K562 (cell line): Measurements from ENCODE around the gene RNU1-2. TPM values are rescaled to one million over a fixed set of nuclear protein-coding genes. Genes with fewer than 3 reads are reported as not detected.

Source experiments
- ATAC-seq: fragments of 200-7000 bp; cut with Tn5 transposase; 3 replicates; pipeline ENCODE4 v1.9.1; 2020; ENCODE audit warnings: moderate library complexity
- BruUV-seq: library from RNA; stranded (reverse); fragments of 400-500 nt; replicated peaks from 2 replicates; lab custom pipeline; 2021; lab: Mats Ljungman, UMichigan
- CTCF ChIA-PET: fragments of 300-600 bp; formaldehyde crosslinking; extraction: SDS; loops from one replicate; lab custom pipeline; 2021; ENCODE audit warnings: low intra/inter-chr PET ratio; lab: Yijun Ruan, JAX
- POLR2A ChIA-PET: fragments of 300-600, 350-650 bp; sonication (Branson Sonifier 250); formaldehyde crosslinking; extraction: SDS; loops from one replicate; lab custom pipeline; 2021; ENCODE audit warnings: antibody characterized with exemption, inconsistent platforms; lab: Yijun Ruan, JAX
- DNase-seq, 4 experiments: peaks; one replicate each; pipeline versions ENCODE4 v3.0.0 to v3.0.0-alpha.2; 2011 to 2018; ENCODE audit warnings: low spot score in 3 of 4, mixed read lengths in 3 of 4; ENCODE audit errors: extremely low read depth in 1 of 4
- FAIRE-seq: peaks from 2 replicates; lab custom pipeline; 2011; peaks lifted over from hg19 to GRCh38; lab: Jason Lieb, UNC
- H2AFZ ChIP-seq: 2 replicates; pipeline ENCODE4 v1.6.0; 2011; ENCODE audit warnings: low read depth, low read length, control low read depth, inconsistent platforms
- H3K27ac ChIP-seq: fragments of 200-600 bp; 3 replicates; pipeline ENCODE4 v1.8.0; 2011; ENCODE audit warnings: low read depth, mild to moderate bottlenecking, control low read depth, inconsistent platforms, low read length, moderate library complexity, mixed read lengths; ENCODE audit errors: extremely low read depth
- H3K27me3 ChIP-seq, 2 experiments: fragments of 300-600 bp in 1 of 2; 2 replicates in 1 of 2; 3 replicates in 1 of 2; pipeline versions ENCODE4 v1.6.0 to v1.8.0; 2011; ENCODE audit warnings: inconsistent platforms in 2 of 2, low read length in 2 of 2, mild to moderate bottlenecking in 1 of 2, mixed read lengths in 1 of 2, moderate library complexity in 1 of 2; ENCODE audit not compliant: control insufficient read depth in 2 of 2, insufficient read depth in 2 of 2
- H3K36me3 ChIP-seq: fragments of 300-600 bp; 3 replicates; pipeline ENCODE4 v1.8.0; 2011; ENCODE audit warnings: mild to moderate bottlenecking, low read length, inconsistent platforms; ENCODE audit not compliant: control insufficient read depth, insufficient read depth
- H3K4me1 ChIP-seq, 2 experiments: fragments of 200-600 bp in 1 of 2; replicated peaks in 1 of 2; 2 replicates in 1 of 2; 3 replicates in 1 of 2; pipeline versions ENCODE4 v1.5.1 to v1.8.0; 2011; ENCODE audit warnings: inconsistent platforms in 2 of 2, low read length in 2 of 2, mild to moderate bottlenecking in 1 of 2, mixed read lengths in 1 of 2, moderate library complexity in 1 of 2; ENCODE audit not compliant: control insufficient read depth in 2 of 2, insufficient read depth in 2 of 2
- H3K4me2 ChIP-seq: 2 replicates; pipeline ENCODE4 v1.6.1; 2011; ENCODE audit warnings: low read length, control low read depth, inconsistent platforms, mixed read lengths; ENCODE audit not compliant: insufficient read depth
- H3K4me3 ChIP-seq: fragments of 200-600 bp; sonication (generic), shearing (Covaris generic); 2 replicates; pipeline ENCODE4 v1.5.1; 2016; ENCODE audit warnings: control low read depth, inconsistent platforms
- H3K79me2 ChIP-seq: fragments of 200-600 bp; 3 replicates; pipeline ENCODE4 v1.8.0; 2011; ENCODE audit warnings: low read length, inconsistent platforms; ENCODE audit not compliant: control insufficient read depth, insufficient read depth
- H3K9ac ChIP-seq, 2 experiments: 2 replicates each; pipeline versions ENCODE4 v1.6.0 to v1.6.1; 2011; ENCODE audit warnings: low read depth in 2 of 2, low read length in 2 of 2, control low read depth in 1 of 2, inconsistent platforms in 1 of 2, mild to moderate bottlenecking in 1 of 2, mixed read lengths in 1 of 2; ENCODE audit not compliant: insufficient read depth in 1 of 2
- H3K9me1 ChIP-seq: one replicate; pipeline ENCODE4 v1.6.0; 2011; ENCODE audit warnings: inconsistent platforms, mild to moderate bottlenecking, low read length, moderate library complexity; ENCODE audit not compliant: control insufficient read depth, insufficient read depth
- H3K9me3 ChIP-seq: replicated peaks from 2 replicates; pipeline ENCODE4 v1.5.1; 2011; ENCODE audit warnings: low read depth, low read length, inconsistent platforms; ENCODE audit not compliant: control insufficient read depth, insufficient read depth
- H4K20me1 ChIP-seq: replicated peaks from 2 replicates; pipeline ENCODE4 v1.6.1; 2011; ENCODE audit warnings: low read length, inconsistent platforms, mixed read lengths; ENCODE audit not compliant: control insufficient read depth, insufficient read depth
- ETV5 ChIP-seq: sonication (generic); formaldehyde crosslinking; IDR thresholded peaks from 2 replicates; pipeline ENCODE4 v1.4.0; 2020; ENCODE audit warnings: low read depth, mild to moderate bottlenecking, missing genetic modification reagents
- KDM1A ChIP-seq, 2 experiments: fragments of 450-650 bp; IDR thresholded peaks; 2 replicates each; pipeline ENCODE4 v1.6.1; 2016; ENCODE audit warnings: mild to moderate bottlenecking in 2 of 2
- MCM5 ChIP-seq: fragments of 450-650 bp; IDR thresholded peaks from 2 replicates; pipeline ENCODE4 v1.6.1; 2016; ENCODE audit warnings: low read depth
- NFXL1 ChIP-seq: fragments of 450-650 bp; formaldehyde crosslinking; IDR thresholded peaks from 2 replicates; pipeline ENCODE4 v1.4.0; 2021; ENCODE audit warnings: mild to moderate bottlenecking
- SMC3 ChIP-seq: conservative IDR thresholded peaks from 2 replicates; pipeline ENCODE4 v1.6.1; 2011; ENCODE audit warnings: low read depth, low read length, improper control_type of control experiment; ENCODE audit not compliant: insufficient read depth
- TAF1 ChIP-seq: IDR thresholded peaks from 2 replicates; pipeline ENCODE4 v1.6.1; 2011; ENCODE audit warnings: mild to moderate bottlenecking, low read length, moderate library complexity; ENCODE audit not compliant: insufficient read depth, control insufficient read depth, severe bottlenecking; ENCODE audit errors: extremely low read depth
- TOE1 ChIP-seq, 2 experiments: fragments of 450-650 bp in 1 of 2; sonication (generic) in 1 of 2; formaldehyde crosslinking in 1 of 2; IDR thresholded peaks; 2 replicates each; pipeline versions ENCODE4 v1.7.1 to v1.8.0; 2016 to 2022; ENCODE audit warnings: borderline replicate concordance in 2 of 2, mild to moderate bottlenecking in 2 of 2, antibody characterized with exemption in 1 of 2, inconsistent platforms in 1 of 2, low read depth in 1 of 2, missing genetic modification reagents in 1 of 2, moderate library complexity in 1 of 2
- ZBTB7A ChIP-seq: IDR thresholded peaks from 2 replicates; pipeline ENCODE4 v1.6.1; 2011; ENCODE audit warnings: low read depth, mild to moderate bottlenecking, low read length, moderate library complexity, borderline replicate concordance; ENCODE audit not compliant: control insufficient read depth
- ZEB2 ChIP-seq: fragments of 450-650 bp; IDR thresholded peaks from 2 replicates; pipeline ENCODE4 v1.6.1; 2016
- WGBS: fragments of 100-300 bp; shearing (Covaris generic); methylation state at CpG from one replicate; pipeline ENCODE4 v1.1.6; 2016; ENCODE audit warnings: low coverage, mixed read lengths; ENCODE audit not compliant: insufficient coverage; ENCODE audit errors: missing lambda C conversion rate; 5-methylcytosine and 5-hydroxymethylcytosine counted together
- in situ Hi-C: fragments of 300-500 bp; cut with MboI; formaldehyde crosslinking; loops from 4 replicates; pipeline ENCODE4 v1.15.0; 2018; ENCODE audit warnings: inconsistent platforms, mixed read lengths
- intact Hi-C: fragments of 100-400 bp; cut with micrococcal nuclease; formaldehyde crosslinking; loops from 2 replicates; pipeline ENCODE4 v1.14.2; 2022
- polyA plus RNA-seq, 8 experiments: library from polyadenylated mRNA; depleted of rRNA in 4 of 8; stranded (reverse) in 5 of 8; unstranded in 3 of 8; fragments of >200 nt; fragmentation: Nextera tagmentation in 2 of 8; fragmentation: Illumina TruSeq in 1 of 8; extraction: Ambion mirVana in 2 of 8; extraction: Trizol in 1 of 8; gene quantifications; 2 replicates each; pipeline versions ENCODE4 v1.2.1 to v1.2.3, GENCODE V29; 2011 to 2014; ENCODE audit warnings: inconsistent platforms in 1 of 8, missing spikeins in 1 of 8
- total RNA-seq, 7 experiments: library from RNA; depleted of rRNA in 6 of 7; stranded (reverse); fragments of >200 nt in 6 of 7; fragmentation: Illumina TruSeq in 2 of 7; extraction: Trizol in 2 of 7; gene quantifications; 2 replicates each; pipeline versions ENCODE4 v1.2.1 to v1.2.3, GENCODE V29; 2011 to 2021; ENCODE audit warnings: low replicate concordance in 1 of 7
- TF ChIP-seq, protein P1 (sequence below): fragments of 450-650 bp; formaldehyde crosslinking; IDR thresholded peaks from 2 replicates; pipeline ENCODE4 v1.4.0; 2022; ENCODE audit warnings: mild to moderate bottlenecking, moderate library complexity
- TF ChIP-seq, protein P2 (sequence below): fragments of 450-650 bp; formaldehyde crosslinking; IDR thresholded peaks from 2 replicates; pipeline ENCODE4 v1.4.0; 2022; ENCODE audit warnings: missing genetic modification characterization
- TF ChIP-seq, protein P3 (sequence below): IDR thresholded peaks from 2 replicates; pipeline ENCODE4 v1.6.1; 2016; ENCODE audit warnings: missing genetic modification characterization, missing compliant biosample characterization
- TF ChIP-seq, protein P4 (sequence below): sonication (generic); formaldehyde crosslinking; IDR thresholded peaks from 2 replicates; pipeline ENCODE4 v1.9.0; 2022; ENCODE audit warnings: mild to moderate bottlenecking, missing genetic modification reagents
- TF ChIP-seq, protein P5 (sequence below): sonication (generic); formaldehyde crosslinking; IDR thresholded peaks from 2 replicates; pipeline ENCODE4 v1.9.0; 2022; ENCODE audit warnings: mild to moderate bottlenecking, missing genetic modification reagents

RNU1-2 gene
- total and polyA plus RNA-seq, 9 of the 15 experiments (the other 6 are each of a cell fraction or from before 2014, with no cell fraction given), result under 0.01 to 32,823 (median 2,538) TPM; not detected in 4

DNA sequence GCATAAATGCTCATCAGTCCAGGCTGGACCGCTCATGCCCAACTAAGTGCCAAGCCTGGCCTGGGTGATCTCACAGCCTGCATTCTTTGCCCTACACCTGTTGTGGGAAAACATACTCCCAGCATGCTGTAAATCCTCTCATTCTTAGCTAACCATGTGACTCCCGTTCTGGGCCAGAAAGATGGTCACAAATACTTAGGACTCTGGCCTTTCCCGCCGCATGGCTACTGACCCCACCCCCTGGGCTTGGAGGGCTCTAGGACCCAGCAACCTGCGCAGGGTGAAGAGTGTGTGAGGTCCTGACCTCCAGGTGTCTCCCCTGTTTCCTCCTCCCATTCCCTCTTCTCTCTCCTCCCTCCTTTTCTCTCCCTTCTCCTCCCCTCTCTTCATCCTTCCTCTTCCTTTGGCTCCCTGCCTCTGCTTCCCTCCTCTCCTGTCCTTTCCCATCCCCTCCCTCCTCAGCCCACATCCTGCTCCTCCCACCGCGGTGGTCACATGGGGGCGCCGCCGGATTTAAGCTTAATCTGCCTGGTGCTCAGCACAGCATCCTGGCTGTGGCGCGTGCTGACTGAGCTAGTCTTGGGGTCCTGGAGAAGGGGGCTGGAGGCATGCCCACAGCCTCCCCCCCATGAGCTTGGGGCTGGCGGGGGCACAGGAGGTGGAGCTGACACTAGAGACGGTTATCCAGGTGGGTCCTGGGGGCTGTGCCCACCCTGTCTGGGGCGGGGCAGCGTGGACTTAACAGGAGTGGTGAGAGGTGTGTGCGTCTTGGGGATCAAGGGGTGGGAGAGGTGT is 25.8 kb downstream of the RNU1-2 start, which contains the start of gene CROCC:
Gene CROCC, plus strand, starts transcription at position 541 of the 795 bp plus-strand sequence. Its CDS starts 88 bp downstream, at position 629.
- Histone ChIP-seq H3K4me1 (peaks cover 0 to 14% of the 10 kb centered on the region in 2 experiments; a peak in 3 of 5 replicates), H3K4me2 (no peak within 1 kb of the TSS), H2AFZ (peak within 1 kb of the TSS; percentile 70; the same call in 1 of the 2 replicates), H3K27ac (no peak within 1 kb of the TSS), H3K9ac (peak within 1 kb of the TSS in 1 of 2 experiments; percentile 50; a peak in 1 of 4 replicates), H3K4me3 (no peak within 1 kb of the TSS), H3K9me1 (no peaks in the 10 kb centered on the region), H3K79me2 (no peaks in the 10 kb centered on the region), H3K27me3 (peaks cover 8 to 13% of the 10 kb centered on the region in 2 experiments; a peak in 3 of 5 replicates), H3K9me3 (no peaks in the 10 kb centered on the region), H4K20me1 (no peaks in the 10 kb centered on the region; the same call in none of the 2 replicates), H3K36me3 (no peaks in the 10 kb centered on the region)
- FAIRE-seq (no peak), DNase-seq (peak in 2 of 4 experiments; percentile 23 to 42), ATAC-seq (peak; percentile 78)
- CTCF ChIA-PET, result no interaction called here
- POLR2A ChIA-PET, result interaction anchor here (0.5 to 2.5 kb wide), 5 partner anchors 10 to 287 kb away, joined by 3 to 15 read pairs (median 3); no protein-coding TSS in a partner anchor
- in situ Hi-C loops (loop anchor here (25.0 kb wide), 1 partner anchor 309 kb away; the partner anchor contains the start of gene NBPF1), intact Hi-C loops (no loop called here)
- no TSS peak for BruUV-seq
- 13% methylated on average over 17 of the region's 17 CpGs for WGBS
- TF ChIP-seq, protein P1, sequence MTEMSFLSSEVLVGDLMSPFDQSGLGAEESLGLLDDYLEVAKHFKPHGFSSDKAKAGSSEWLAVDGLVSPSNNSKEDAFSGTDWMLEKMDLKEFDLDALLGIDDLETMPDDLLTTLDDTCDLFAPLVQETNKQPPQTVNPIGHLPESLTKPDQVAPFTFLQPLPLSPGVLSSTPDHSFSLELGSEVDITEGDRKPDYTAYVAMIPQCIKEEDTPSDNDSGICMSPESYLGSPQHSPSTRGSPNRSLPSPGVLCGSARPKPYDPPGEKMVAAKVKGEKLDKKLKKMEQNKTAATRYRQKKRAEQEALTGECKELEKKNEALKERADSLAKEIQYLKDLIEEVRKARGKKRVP (CRISPR knock-in tag), result no peak
- TF ChIP-seq ZBTB7A (peak; percentile 51; the same call in 1 of the 2 replicates), MCM5 (no peak), ZEB2 (peak; percentile 60), TOE1 (IDR thresholded peaks at IDR 0.05; ENCODE audit: borderline replicate concordance) (peak; percentile 82), TOE1 (CRISPR knock-in tag; IDR thresholded peaks at IDR 0.05; ENCODE audit: borderline replicate concordance, low read depth) (no peak), KDM1A (IDR thresholded peaks at IDR 0.05) (peak in 1 of 2 experiments; percentile 41; a peak in 1 of 4 replicates), NFXL1 (no peak), TAF1 (no peak), ETV5 (CRISPR knock-in tag) (no peak), SMC3 (no peak)
- TF ChIP-seq, protein P2, sequence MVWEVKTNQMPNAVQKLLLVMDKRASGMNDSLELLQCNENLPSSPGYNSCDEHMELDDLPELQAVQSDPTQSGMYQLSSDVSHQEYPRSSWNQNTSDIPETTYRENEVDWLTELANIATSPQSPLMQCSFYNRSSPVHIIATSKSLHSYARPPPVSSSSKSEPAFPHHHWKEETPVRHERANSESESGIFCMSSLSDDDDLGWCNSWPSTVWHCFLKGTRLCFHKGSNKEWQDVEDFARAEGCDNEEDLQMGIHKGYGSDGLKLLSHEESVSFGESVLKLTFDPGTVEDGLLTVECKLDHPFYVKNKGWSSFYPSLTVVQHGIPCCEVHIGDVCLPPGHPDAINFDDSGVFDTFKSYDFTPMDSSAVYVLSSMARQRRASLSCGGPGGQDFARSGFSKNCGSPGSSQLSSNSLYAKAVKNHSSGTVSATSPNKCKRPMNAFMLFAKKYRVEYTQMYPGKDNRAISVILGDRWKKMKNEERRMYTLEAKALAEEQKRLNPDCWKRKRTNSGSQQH (CRISPR knock-in tag), result peak; percentile 63; the same call in 1 of the 2 replicates
- TF ChIP-seq, protein P3, sequence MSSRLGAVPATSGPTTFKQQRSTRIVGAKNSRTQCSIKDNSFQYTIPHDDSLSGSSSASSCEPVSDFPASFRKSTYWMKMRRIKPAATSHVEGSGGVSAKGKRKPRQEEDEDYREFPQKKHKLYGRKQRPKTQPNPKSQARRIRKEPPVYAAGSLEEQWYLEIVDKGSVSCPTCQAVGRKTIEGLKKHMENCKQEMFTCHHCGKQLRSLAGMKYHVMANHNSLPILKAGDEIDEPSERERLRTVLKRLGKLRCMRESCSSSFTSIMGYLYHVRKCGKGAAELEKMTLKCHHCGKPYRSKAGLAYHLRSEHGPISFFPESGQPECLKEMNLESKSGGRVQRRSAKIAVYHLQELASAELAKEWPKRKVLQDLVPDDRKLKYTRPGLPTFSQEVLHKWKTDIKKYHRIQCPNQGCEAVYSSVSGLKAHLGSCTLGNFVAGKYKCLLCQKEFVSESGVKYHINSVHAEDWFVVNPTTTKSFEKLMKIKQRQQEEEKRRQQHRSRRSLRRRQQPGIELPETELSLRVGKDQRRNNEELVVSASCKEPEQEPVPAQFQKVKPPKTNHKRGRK (tag), result peak; percentile 65
- TF ChIP-seq, protein P4, sequence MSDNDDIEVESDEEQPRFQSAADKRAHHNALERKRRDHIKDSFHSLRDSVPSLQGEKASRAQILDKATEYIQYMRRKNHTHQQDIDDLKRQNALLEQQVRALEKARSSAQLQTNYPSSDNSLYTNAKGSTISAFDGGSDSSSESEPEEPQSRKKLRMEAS (CRISPR knock-in tag), result peak; percentile 38; the same call in 1 of the 2 replicates
- TF ChIP-seq, protein P5, sequence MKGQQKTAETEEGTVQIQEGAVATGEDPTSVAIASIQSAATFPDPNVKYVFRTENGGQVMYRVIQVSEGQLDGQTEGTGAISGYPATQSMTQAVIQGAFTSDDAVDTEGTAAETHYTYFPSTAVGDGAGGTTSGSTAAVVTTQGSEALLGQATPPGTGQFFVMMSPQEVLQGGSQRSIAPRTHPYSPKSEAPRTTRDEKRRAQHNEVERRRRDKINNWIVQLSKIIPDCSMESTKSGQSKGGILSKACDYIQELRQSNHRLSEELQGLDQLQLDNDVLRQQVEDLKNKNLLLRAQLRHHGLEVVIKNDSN (CRISPR knock-in tag), result peak; percentile 79
